HL-60 (cell line): ENCODE results near the gene YTHDF2.

Source experiments
- CTCF ChIP-seq: IDR thresholded peaks from one replicate; pipeline ENCODE4 v1.5.1; 2011; ENCODE audit warnings: low read length, control low read depth, inconsistent platforms; ENCODE audit not compliant: insufficient read depth
- GABPA ChIP-seq: IDR thresholded peaks from 2 replicates; pipeline ENCODE4 v1.6.1; 2012; ENCODE audit warnings: low read depth

- TF ChIP-seq CTCF = no peak
- no peak for TF ChIP-seq GABPA
Measured at GRCh38 chr1:28755701-28756100, 19.0 kb downstream of the YTHDF2 start.
